Measurements from ENCODE around the gene ZNF214.
"Not testable (repeated sequence)": the region's sequence is repeated elsewhere in the genome, so short reads cannot be mapped to it uniquely, and the experiment has no call there.

The ZNF214 gene

DNA sequence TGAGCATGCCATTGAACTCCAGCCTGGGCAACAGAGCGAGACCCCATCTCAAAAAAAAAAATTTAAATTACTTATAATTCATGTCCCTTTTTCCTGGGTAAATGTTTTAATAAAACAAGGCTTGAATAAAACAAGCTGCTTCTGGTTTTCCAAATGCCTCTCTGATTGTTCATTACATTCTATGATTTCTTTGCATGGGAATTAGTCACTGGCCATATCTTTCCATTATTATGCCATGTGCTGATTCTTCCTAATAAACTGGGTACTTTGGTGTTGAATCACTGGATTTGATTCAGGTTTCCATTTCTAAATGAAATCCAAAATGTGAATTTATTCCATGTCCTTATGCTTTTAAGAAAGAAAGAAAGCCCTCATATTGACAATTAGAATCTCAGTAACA, 51.3 kb downstream of the ZNF214 start:
- TF ChIP-seq, protein P1, sequence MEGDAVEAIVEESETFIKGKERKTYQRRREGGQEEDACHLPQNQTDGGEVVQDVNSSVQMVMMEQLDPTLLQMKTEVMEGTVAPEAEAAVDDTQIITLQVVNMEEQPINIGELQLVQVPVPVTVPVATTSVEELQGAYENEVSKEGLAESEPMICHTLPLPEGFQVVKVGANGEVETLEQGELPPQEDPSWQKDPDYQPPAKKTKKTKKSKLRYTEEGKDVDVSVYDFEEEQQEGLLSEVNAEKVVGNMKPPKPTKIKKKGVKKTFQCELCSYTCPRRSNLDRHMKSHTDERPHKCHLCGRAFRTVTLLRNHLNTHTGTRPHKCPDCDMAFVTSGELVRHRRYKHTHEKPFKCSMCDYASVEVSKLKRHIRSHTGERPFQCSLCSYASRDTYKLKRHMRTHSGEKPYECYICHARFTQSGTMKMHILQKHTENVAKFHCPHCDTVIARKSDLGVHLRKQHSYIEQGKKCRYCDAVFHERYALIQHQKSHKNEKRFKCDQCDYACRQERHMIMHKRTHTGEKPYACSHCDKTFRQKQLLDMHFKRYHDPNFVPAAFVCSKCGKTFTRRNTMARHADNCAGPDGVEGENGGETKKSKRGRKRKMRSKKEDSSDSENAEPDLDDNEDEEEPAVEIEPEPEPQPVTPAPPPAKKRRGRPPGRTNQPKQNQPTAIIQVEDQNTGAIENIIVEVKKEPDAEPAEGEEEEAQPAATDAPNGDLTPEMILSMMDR (IDR thresholded peaks at IDR 0.05; ENCODE audit: low read depth, low read length, missing control alignments) = no peak
- in situ Hi-C loops (cut with HindIII; ENCODE audit: low sequenced_read_pairs) = no loop called here
- DNase-seq (ENCODE audit: low read depth) = no peak
- H3K4me3 ChIP-seq (ENCODE audit: low read depth, low read length) = no peak overlapping the region

DNA sequence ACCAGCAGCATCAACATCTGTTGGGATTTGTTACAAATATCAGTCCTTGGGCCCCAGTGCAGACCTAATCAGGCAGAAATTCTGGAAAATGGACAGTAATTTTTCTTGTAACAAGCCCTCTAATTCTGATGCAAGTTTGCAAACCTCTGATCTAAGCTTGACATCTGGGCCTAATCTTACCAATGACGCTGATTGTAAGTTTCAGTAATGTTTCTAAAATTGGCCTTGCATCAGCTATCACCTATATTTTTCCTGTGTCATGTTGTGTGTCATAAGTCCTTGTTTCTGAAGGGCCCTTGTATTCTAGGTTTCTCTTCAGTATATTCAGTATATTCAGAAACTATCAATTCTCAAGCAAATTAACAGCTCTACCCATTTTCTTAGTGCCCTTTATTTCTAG, 57.5 kb downstream of the ZNF214 start:
- in situ Hi-C loops (cut with HindIII; ENCODE audit: low sequenced_read_pairs) = no loop called here
- no peak overlapping the region for H3K4me3 ChIP-seq (ENCODE audit: low read depth, low read length)
- TF ChIP-seq, protein P1 (IDR thresholded peaks at IDR 0.05; ENCODE audit: low read depth, low read length, missing control alignments) = no peak
- DNase-seq (ENCODE audit: low read depth) = no peak

DNA sequence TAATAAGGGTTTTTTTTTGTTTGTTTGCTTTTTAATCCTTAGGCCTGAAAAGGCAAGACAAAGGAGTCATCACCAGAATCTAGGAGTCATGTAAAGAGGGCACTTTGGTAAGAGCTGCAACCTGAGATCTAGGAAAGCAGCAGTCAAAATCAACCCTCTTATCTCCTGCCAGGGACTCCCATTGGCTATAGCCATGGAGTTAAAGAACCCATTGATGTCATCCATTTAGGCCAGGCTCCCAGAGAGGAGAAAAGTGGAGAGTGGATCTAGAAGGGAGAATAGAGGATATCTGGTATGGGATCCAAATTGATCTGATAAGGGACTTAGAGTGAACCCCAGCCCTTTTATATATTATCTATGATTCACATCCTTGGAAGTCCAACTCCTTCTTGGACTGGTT, 58.0 kb downstream of the ZNF214 start:
- TF ChIP-seq, protein P1 (IDR thresholded peaks at IDR 0.05; ENCODE audit: low read depth, low read length, missing control alignments) = no peak
- in situ Hi-C loops (cut with HindIII; ENCODE audit: low sequenced_read_pairs) = no loop called here
- no peak overlapping the region for H3K4me3 ChIP-seq (ENCODE audit: low read depth, low read length)
- DNase-seq (ENCODE audit: low read depth) = no peak

DNA sequence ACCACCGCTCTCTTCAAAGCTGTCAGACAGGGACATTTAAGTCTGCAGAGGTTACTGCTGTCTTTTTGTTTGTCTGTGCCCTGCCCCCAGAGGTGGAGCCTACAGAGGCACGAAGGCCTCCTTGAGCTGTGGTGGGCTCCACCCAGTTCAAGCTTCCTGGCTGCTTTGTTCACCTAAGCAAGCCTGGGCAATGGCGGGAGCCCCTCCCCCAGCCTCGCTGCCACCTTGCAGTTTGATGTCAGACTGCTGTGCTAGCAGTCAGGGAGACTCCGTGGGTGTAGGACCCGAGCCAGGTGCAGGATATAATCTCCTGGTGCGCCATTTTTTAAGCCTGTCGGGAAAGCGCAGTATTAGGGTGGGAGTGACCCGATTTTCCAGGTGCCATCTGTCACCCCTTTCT, 65.9 kb downstream of the ZNF214 start:
- in situ Hi-C loops (cut with HindIII; ENCODE audit: low sequenced_read_pairs); DNase-seq (ENCODE audit: low read depth); H3K4me3 ChIP-seq (ENCODE audit: low read depth, low read length): not testable (repeated sequence)
